GM19455 (cell line): ENCODE results near the gene C1QTNF2.

Experiments used
- ATAC-seq: cut with Tn5 transposase; IDR thresholded peaks from one replicate; pipeline ENCODE4 v1.9.1; 2021; ENCODE audit not compliant: unreplicated experiment

The C1QTNF2 gene

GRCh38 chr5:160375166-160375565 lies 4.7 kb upstream of the C1QTNF2 start:
- no peak for ATAC-seq

- ATAC-seq, result no peak
Observed at GRCh38 chr5:160371294-160371693, 868 bp upstream of the C1QTNF2 start.

- ATAC-seq, result no peak
Observed at GRCh38 chr5:160370713-160371034, 248 bp upstream of the C1QTNF2 start.

GRCh38 chr5:160367885-160368284 lies 2.5 kb downstream of the C1QTNF2 start:
- ATAC-seq, result no peak

- ATAC-seq, result no peak
Observed at GRCh38 chr5:160367261-160367660, 3.2 kb downstream of the C1QTNF2 start.

- no peak for ATAC-seq
Observed at GRCh38 chr5:160366230-160366629, 4.2 kb downstream of the C1QTNF2 start.

GRCh38 chr5:160363660-160364395 lies 6.6 kb downstream of the C1QTNF2 start:
- ATAC-seq, result no peak

- no peak for ATAC-seq
Observed at GRCh38 chr5:160363211-160363610, 7.2 kb downstream of the C1QTNF2 start.

GRCh38 chr5:160361624-160362228 lies 8.7 kb downstream of the C1QTNF2 start:
- no peak for ATAC-seq

GRCh38 chr5:160360310-160360709 lies 10.1 kb downstream of the C1QTNF2 start:
- ATAC-seq, result no peak

GRCh38 chr5:160359816-160360215 lies 10.6 kb downstream of the C1QTNF2 start:
- no peak for ATAC-seq

GRCh38 chr5:160359242-160359641 lies 11.2 kb downstream of the C1QTNF2 start:
- no peak for ATAC-seq

GRCh38 chr5:160357861-160358411 lies 12.5 kb downstream of the C1QTNF2 start:
- no peak for ATAC-seq

- no peak for ATAC-seq
Observed at GRCh38 chr5:160357394-160357793, 13.0 kb downstream of the C1QTNF2 start.

GRCh38 chr5:160356550-160357347 lies 13.7 kb downstream of the C1QTNF2 start:
- ATAC-seq, result no peak

- no peak for ATAC-seq
Observed at GRCh38 chr5:160354666-160355065, 15.8 kb downstream of the C1QTNF2 start.

GRCh38 chr5:160353379-160353778 lies 17.0 kb downstream of the C1QTNF2 start:
- ATAC-seq, result no peak

GRCh38 chr5:160352308-160352707 lies 18.1 kb downstream of the C1QTNF2 start:
- ATAC-seq, result no peak

GRCh38 chr5:160349935-160350303 lies 20.5 kb downstream of the C1QTNF2 start:
- no peak for ATAC-seq

GRCh38 chr5:160349249-160349934 lies 21.0 kb downstream of the C1QTNF2 start:
- ATAC-seq, result no peak

GRCh38 chr5:160348080-160348479 lies 22.3 kb downstream of the C1QTNF2 start:
- no peak for ATAC-seq
